Nephron (organoid): Measurements from ENCODE around the gene LRTM2.
A peak's percentile ranks its signal among the peaks of the same experiment; 100 is the strongest.

Experiments
- H3K27ac Mint-ChIP-seq, 3 experiments: 2 replicates each; pipeline ENCODE4 v1.8.0; 2020; ENCODE audit warnings: mixed read lengths in 3 of 3, mild to moderate bottlenecking in 2 of 3, moderate library complexity in 1 of 3
- H3K27me3 Mint-ChIP-seq: 2 replicates; pipeline ENCODE4 v1.8.0; 2021; ENCODE audit warnings: low read depth, mild to moderate bottlenecking, moderate library complexity, mixed read lengths
- H3K36me3 Mint-ChIP-seq: 2 replicates; pipeline ENCODE4 v1.8.0; 2020; ENCODE audit warnings: low read depth, mixed read lengths
- H3K4me1 Mint-ChIP-seq: 2 replicates; pipeline ENCODE4 v1.8.0; 2020; ENCODE audit warnings: mixed read lengths
- H3K4me3 Mint-ChIP-seq, 3 experiments: 2 replicates each; pipeline ENCODE4 v1.8.0; 2020; ENCODE audit warnings: mild to moderate bottlenecking in 3 of 3, mixed read lengths in 3 of 3, moderate library complexity in 2 of 3
- H3K9me3 Mint-ChIP-seq: 2 replicates; pipeline ENCODE4 v1.8.0; 2020; ENCODE audit warnings: mixed read lengths
- CTCF ChIP-seq, 3 experiments: fragments of 200-600 bp; sonication (generic); IDR thresholded peaks; one replicate each; pipeline ENCODE4 v1.5.0; 2021; ENCODE audit warnings: antibody characterized with exemption in 3 of 3; ENCODE audit not compliant: unreplicated experiment in 3 of 3

The LRTM2 gene

GRCh38 chr12:1796515-1797010 lies 23.8 kb upstream of the LRTM2 start:
- no peaks in the 10 kb centered on the region for H3K36me3 Mint-ChIP-seq
- peaks cover 31% of the 10 kb centered on the region for H3K4me1 Mint-ChIP-seq
- H3K27me3 Mint-ChIP-seq = peaks cover 4% of the 10 kb centered on the region
- TF ChIP-seq CTCF (IDR thresholded peaks at IDR 0.05; ENCODE audit: unreplicated experiment in 3 of 3) = no peak
- H3K4me3 Mint-ChIP-seq = peak overlapping the region; percentile 76 to 87 (median 85)
- H3K27ac Mint-ChIP-seq = peak overlapping the region in 1 of 3 experiments; percentile 78
- H3K9me3 Mint-ChIP-seq = no peaks in the 10 kb centered on the region

- Mint-ChIP-seq H3K27me3 (peaks cover 9% of the 10 kb centered on the region), H3K27ac (no peak overlapping the region), H3K4me3 (no peak overlapping the region), H3K9me3 (no peaks in the 10 kb centered on the region), H3K4me1 (peaks cover 32% of the 10 kb centered on the region), H3K36me3 (no peaks in the 10 kb centered on the region)
- TF ChIP-seq CTCF (IDR thresholded peaks at IDR 0.05; ENCODE audit: unreplicated experiment in 3 of 3) = no peak
Observed at GRCh38 chr12:1797011-1797901, 23.1 kb upstream of the LRTM2 start.

- Mint-ChIP-seq H3K4me1 (peaks cover 23% of the 10 kb centered on the region), H3K27ac (no peak overlapping the region), H3K4me3 (no peak overlapping the region), H3K27me3 (peaks cover 7% of the 10 kb centered on the region), H3K9me3 (no peaks in the 10 kb centered on the region), H3K36me3 (no peaks in the 10 kb centered on the region)
- TF ChIP-seq CTCF (IDR thresholded peaks at IDR 0.05; ENCODE audit: unreplicated experiment in 3 of 3) = no peak
Observed at GRCh38 chr12:1797991-1798640, 22.2 kb upstream of the LRTM2 start.

GRCh38 chr12:1798641-1799020 lies 21.7 kb upstream of the LRTM2 start:
- peaks cover 20% of the 10 kb centered on the region for H3K4me1 Mint-ChIP-seq
- no peak for TF ChIP-seq CTCF (IDR thresholded peaks at IDR 0.05; ENCODE audit: unreplicated experiment in 3 of 3)
- no peak overlapping the region for H3K27ac Mint-ChIP-seq
- no peak overlapping the region for H3K4me3 Mint-ChIP-seq
- no peaks in the 10 kb centered on the region for H3K36me3 Mint-ChIP-seq
- H3K27me3 Mint-ChIP-seq = peaks cover 5% of the 10 kb centered on the region
- no peaks in the 10 kb centered on the region for H3K9me3 Mint-ChIP-seq

GRCh38 chr12:1799051-1799881 lies 21.1 kb upstream of the LRTM2 start:
- TF ChIP-seq CTCF (IDR thresholded peaks at IDR 0.05; ENCODE audit: unreplicated experiment in 3 of 3) = no peak
- Mint-ChIP-seq H3K4me1 (peaks cover 22% of the 10 kb centered on the region), H3K27ac (no peak overlapping the region), H3K9me3 (no peaks in the 10 kb centered on the region), H3K4me3 (no peak overlapping the region), H3K36me3 (no peaks in the 10 kb centered on the region), H3K27me3 (peaks cover 5% of the 10 kb centered on the region)
